IMR-90 (cell line): ENCODE results near the gene KCNJ2. TPM values are rescaled to one million over a fixed set of nuclear protein-coding genes. Genes with fewer than 3 reads are reported as not detected.

Experiments used
- ATAC-seq: fragments of 200-7000 bp; cut with Tn5 transposase; 2 replicates; pipeline ENCODE4 v1.9.1; 2020; ENCODE audit warnings: low read depth, mild to moderate bottlenecking, moderate library complexity
- BruUV-seq: library from RNA; stranded (reverse); fragments of 400-500 nt; replicated peaks from 2 replicates; lab custom pipeline; 2021; lab: Mats Ljungman, UMichigan
- CTCF ChIA-PET: fragments of 300-600 bp; formaldehyde crosslinking; extraction: SDS; loops from one replicate; lab custom pipeline; 2021; ENCODE audit warnings: antibody characterized with exemption; lab: Yijun Ruan, JAX
- POLR2A ChIA-PET: fragments of 300-600 bp; sonication (Branson Sonifier 250); formaldehyde crosslinking; loops from one replicate; lab custom pipeline; 2022; ENCODE audit warnings: antibody characterized with exemption; ENCODE audit not compliant: unreplicated experiment; lab: Charles Lee
- DNase-seq: peaks from one replicate; pipeline ENCODE4 v3.0.0; 2013
- H2AFZ ChIP-seq: replicated peaks from 2 replicates; pipeline ENCODE3; 2013; ENCODE audit warnings: low read length, mild to moderate bottlenecking; ENCODE audit not compliant: poor library complexity
- H2AK5ac ChIP-seq: 2 replicates; pipeline ENCODE4 v1.6.1; 2013; ENCODE audit warnings: low read depth, low read length, inconsistent platforms
- H2AK9ac ChIP-seq: replicated peaks from 2 replicates; pipeline ENCODE3; 2013; ENCODE audit warnings: mild to moderate bottlenecking, low read depth, low read length, moderate library complexity; ENCODE audit not compliant: poor library complexity
- H2BK120ac ChIP-seq: 2 replicates; pipeline ENCODE4 v1.6.1; 2013; ENCODE audit warnings: low read depth, low read length, inconsistent platforms
- H2BK15ac ChIP-seq: 3 replicates; pipeline ENCODE4 v1.6.1; 2013; ENCODE audit warnings: low read depth, low read length, inconsistent platforms
- H2BK20ac ChIP-seq: 2 replicates; pipeline ENCODE4 v1.6.1; 2013; ENCODE audit warnings: low read depth, mild to moderate bottlenecking, inconsistent platforms, low read length, moderate library complexity
- H2BK5ac ChIP-seq: 2 replicates; pipeline ENCODE4 v1.6.1; 2013; ENCODE audit warnings: mild to moderate bottlenecking, low read depth, low read length, inconsistent platforms; ENCODE audit not compliant: poor library complexity, severe bottlenecking
- H3K14ac ChIP-seq: replicated peaks from 2 replicates; pipeline ENCODE4 v1.6.1; 2013; ENCODE audit warnings: low read depth, low read length, inconsistent platforms
- H3K18ac ChIP-seq: 2 replicates; pipeline ENCODE4 v1.6.1; 2013; ENCODE audit warnings: low read depth, low read length, control low read depth
- H3K23ac ChIP-seq: 2 replicates; pipeline ENCODE4 v1.6.1; 2013; ENCODE audit warnings: low read depth, low read length, inconsistent platforms
- H3K27ac ChIP-seq: 2 replicates; pipeline ENCODE4 v1.5.1; 2013; ENCODE audit warnings: mild to moderate bottlenecking, control low read depth, low read length; ENCODE audit not compliant: insufficient read depth
- H3K27me3 ChIP-seq: 2 replicates; pipeline ENCODE4 v1.6.1; 2013; ENCODE audit warnings: low read length; ENCODE audit not compliant: control insufficient read depth, insufficient read depth
- H3K36me3 ChIP-seq: 2 replicates; pipeline ENCODE4 v1.6.1; 2013; ENCODE audit warnings: low read length, mixed read lengths; ENCODE audit not compliant: control insufficient read depth, insufficient read depth
- H3K4ac ChIP-seq: 2 replicates; pipeline ENCODE4 v1.6.1; 2013; ENCODE audit warnings: low read depth, low read length, inconsistent platforms
- H3K4me1 ChIP-seq: 2 replicates; pipeline ENCODE4 v1.6.1; 2013; ENCODE audit warnings: low read length, mixed read lengths; ENCODE audit not compliant: control insufficient read depth, insufficient read depth
- H3K4me2 ChIP-seq: 2 replicates; pipeline ENCODE4 v1.6.1; 2013; ENCODE audit warnings: low read depth, mild to moderate bottlenecking, control low read depth, low read length, moderate library complexity
- H3K4me3 ChIP-seq: 2 replicates; pipeline ENCODE4 v1.5.1; 2013; ENCODE audit warnings: low read depth, mild to moderate bottlenecking, control low read depth, low read length, moderate library complexity; ENCODE audit not compliant: insufficient read depth
- H3K56ac ChIP-seq: 2 replicates; pipeline ENCODE4 v1.6.1; 2013; ENCODE audit warnings: low read length, inconsistent platforms; ENCODE audit not compliant: insufficient read depth; ENCODE audit errors: extremely low read depth
- H3K79me1 ChIP-seq, 2 experiments: 2 replicates each; pipeline ENCODE4 v1.6.1; 2013; ENCODE audit warnings: low read length in 2 of 2, inconsistent platforms in 1 of 2, low read depth in 1 of 2
- H3K9ac ChIP-seq: 2 replicates; pipeline ENCODE4 v1.6.1; 2013; ENCODE audit warnings: low read depth, low read length, control low read depth
- H3K9me1 ChIP-seq: 2 replicates; pipeline ENCODE4 v1.6.1; 2013; ENCODE audit warnings: low read length, inconsistent platforms; ENCODE audit not compliant: insufficient read depth
- H3K9me3 ChIP-seq: 2 replicates; pipeline ENCODE4 v1.6.1; 2013; ENCODE audit warnings: low read length; ENCODE audit not compliant: control insufficient read depth, insufficient read depth
- H4K20me1 ChIP-seq: 2 replicates; pipeline ENCODE4 v1.6.1; 2013; ENCODE audit warnings: low read length, inconsistent platforms; ENCODE audit not compliant: insufficient read depth
- H4K5ac ChIP-seq: 2 replicates; pipeline ENCODE4 v1.6.1; 2013; ENCODE audit warnings: mild to moderate bottlenecking, low read depth, low read length, control low read depth
- H4K8ac ChIP-seq, 2 experiments: 2 replicates each; pipeline ENCODE4 v1.6.1; 2013; ENCODE audit warnings: low read depth in 2 of 2, low read length in 2 of 2, control low read depth in 1 of 2, inconsistent platforms in 1 of 2
- H4K91ac ChIP-seq: 2 replicates; pipeline ENCODE4 v1.6.1; 2013; ENCODE audit warnings: low read depth, low read length, inconsistent platforms; ENCODE audit not compliant: insufficient read depth
- BHLHE40 ChIP-seq: fragments of 150-350 bp; IDR thresholded peaks from 2 replicates; pipeline ENCODE4 v1.6.1; 2016; ENCODE audit warnings: mild to moderate bottlenecking, low read depth, low read length
- CEBPB ChIP-seq: IDR thresholded peaks from 2 replicates; pipeline ENCODE4 v1.6.1; 2012; ENCODE audit warnings: low read depth, low read length, improper control_type of control experiment
- CHD1 ChIP-seq: IDR thresholded peaks from 2 replicates; pipeline ENCODE4 v1.6.1; 2012; ENCODE audit warnings: low read depth, low read length, improper control_type of control experiment
- FOS ChIP-seq: fragments of 150-350 bp; IDR thresholded peaks from 2 replicates; pipeline ENCODE4 v1.6.1; 2016; ENCODE audit warnings: low read depth, low read length
- MAFK ChIP-seq: IDR thresholded peaks from 2 replicates; pipeline ENCODE4 v1.6.1; 2012; ENCODE audit warnings: low read depth, low read length, improper control_type of control experiment
- MAZ ChIP-seq: IDR thresholded peaks from 2 replicates; pipeline ENCODE4 v1.6.1; 2012; ENCODE audit warnings: low read depth, mild to moderate bottlenecking, low read length, improper control_type of control experiment, moderate library complexity, borderline replicate concordance
- MXI1 ChIP-seq: IDR thresholded peaks from 2 replicates; pipeline ENCODE4 v1.6.1; 2012; ENCODE audit warnings: low read depth, mild to moderate bottlenecking, low read length, moderate library complexity, borderline replicate concordance
- NFE2L2 ChIP-seq: fragments of 150-350 bp; IDR thresholded peaks from 2 replicates; pipeline ENCODE4 v1.6.1; 2016; ENCODE audit warnings: low read depth, mild to moderate bottlenecking, low read length
- POLR2A ChIP-seq: IDR thresholded peaks from 2 replicates; pipeline ENCODE4 v1.6.1; 2012; ENCODE audit warnings: mild to moderate bottlenecking, low read depth, low read length
- RAD21 ChIP-seq: IDR thresholded peaks from 2 replicates; pipeline ENCODE4 v1.6.1; 2012; ENCODE audit warnings: low read length, improper control_type of control experiment
- RCOR1 ChIP-seq: IDR thresholded peaks from 2 replicates; pipeline ENCODE4 v1.6.1; 2012; ENCODE audit warnings: mild to moderate bottlenecking, low read length, improper control_type of control experiment; ENCODE audit not compliant: insufficient replicate concordance
- RFX5 ChIP-seq: IDR thresholded peaks from 2 replicates; pipeline ENCODE4 v1.8.0; 2012; ENCODE audit warnings: low read depth, mild to moderate bottlenecking, low read length, moderate library complexity
- SMC3 ChIP-seq: fragments of 150-350 bp; IDR thresholded peaks from 2 replicates; pipeline ENCODE4 v1.6.1; 2016; ENCODE audit warnings: low read depth, mild to moderate bottlenecking, antibody characterized with exemption, low read length, moderate library complexity
- WGBS, 2 experiments: methylation state at CpG; one replicate each; pipeline versions ENCODE4 v1.1.5 to v1.1.7; 2013; ENCODE audit warnings: missing lambda C conversion rate in 2 of 2; ENCODE audit not compliant: insufficient read length in 1 of 2; ENCODE audit errors: extremely low coverage in 2 of 2; 5-methylcytosine and 5-hydroxymethylcytosine counted together
- dilution Hi-C: fragments of 300-500 bp; cut with HindIII; formaldehyde crosslinking; loops from one replicate; pipeline ENCODE4 v1.14.3; 2018; ENCODE audit warnings: low sequenced_read_pairs; ENCODE audit not compliant: unreplicated experiment
- in situ Hi-C: fragments of 300-500 bp; cut with MboI; formaldehyde crosslinking; loops from 3 replicates; pipeline ENCODE4 v1.14.3; 2019; ENCODE audit warnings: low sequenced_read_pairs, inconsistent platforms, mixed read lengths
- intact Hi-C: fragments of 100-400 bp; cut with micrococcal nuclease; formaldehyde crosslinking; loops from 2 replicates; pipeline ENCODE4 v1.10.0; 2022
- polyA plus RNA-seq, 3 experiments: library from polyadenylated mRNA; depleted of rRNA; stranded (reverse); fragments of >200 nt; gene quantifications; 2 replicates each; pipeline ENCODE4 v1.2.3, GENCODE V29; 2012; ENCODE audit warnings: low replicate concordance in 1 of 3
- total RNA-seq: library from RNA; depleted of rRNA; stranded (reverse); fragments of >200 nt; gene quantifications from 2 replicates; pipeline ENCODE4 v1.2.3, GENCODE V29; 2012
- TF ChIP-seq, protein P1 (sequence below): conservative IDR thresholded peaks from 2 replicates; pipeline ENCODE4 v1.5.1; 2012; ENCODE audit warnings: mild to moderate bottlenecking, low read depth, low read length, improper control_type of control experiment
- TF ChIP-seq, protein P2 (sequence below): fragments of 150-350 bp; IDR thresholded peaks from 2 replicates; pipeline ENCODE4 v1.6.1; 2016; ENCODE audit warnings: low read depth, mild to moderate bottlenecking, low read length, moderate library complexity, borderline replicate concordance
- TF ChIP-seq, protein P3 (sequence below): fragments of 150-350 bp; IDR thresholded peaks from 2 replicates; pipeline ENCODE4 v1.6.1; 2017; ENCODE audit warnings: mild to moderate bottlenecking, antibody characterized with exemption, low read length, low read depth

The KCNJ2 gene
- total and polyA plus RNA-seq, 2 of the 4 experiments (the other 2 are of a cell fraction): 0.55 to 8.6 TPM

DNA sequence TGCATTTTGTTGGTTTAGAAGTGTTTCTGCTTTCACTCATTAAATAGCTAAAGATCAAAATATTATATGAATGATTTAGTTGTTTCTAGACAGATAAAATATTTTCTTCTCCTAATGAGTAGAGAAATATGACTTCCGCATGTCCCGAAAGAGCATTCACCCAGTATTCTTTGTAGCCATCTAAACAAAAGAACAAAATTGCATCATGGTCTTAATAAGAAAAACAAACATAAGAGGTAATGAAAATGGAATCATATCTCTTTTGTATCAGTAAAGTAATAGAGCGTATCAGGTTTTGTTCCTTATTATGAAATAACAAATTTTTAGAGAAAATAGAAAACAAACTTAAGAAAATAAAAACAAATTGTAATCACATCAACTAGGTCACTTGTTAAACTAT, 16.1 kb upstream of the KCNJ2 start:
- no peaks in the 10 kb centered on the region for H3K4me1 ChIP-seq
- no peak overlapping the region for H3K4ac ChIP-seq
- no peaks in the 10 kb centered on the region for H3K27me3 ChIP-seq
- no peaks in the 10 kb centered on the region for H3K9me3 ChIP-seq
- no peak overlapping the region for H2AFZ ChIP-seq
- H4K8ac ChIP-seq: no peak overlapping the region
- H4K5ac ChIP-seq: no peak overlapping the region
- H3K9me1 ChIP-seq: no peaks in the 10 kb centered on the region
- POLR2A ChIA-PET: no interaction called here
- dilution Hi-C loops (no loop called here), intact Hi-C loops (no loop called here), in situ Hi-C loops (no loop called here)
- no peaks in the 10 kb centered on the region for H3K79me1 ChIP-seq
- no peak overlapping the region for H2BK15ac ChIP-seq
- no peak overlapping the region for H4K91ac ChIP-seq
- CTCF ChIA-PET: interaction anchor here (1.0 kb wide), 1 partner anchor 10 kb away, joined by 4 read pairs; no protein-coding TSS in a partner anchor
- TF ChIP-seq RFX5: no peak
- no peak for TF ChIP-seq FOS
- TF ChIP-seq, protein P1, sequence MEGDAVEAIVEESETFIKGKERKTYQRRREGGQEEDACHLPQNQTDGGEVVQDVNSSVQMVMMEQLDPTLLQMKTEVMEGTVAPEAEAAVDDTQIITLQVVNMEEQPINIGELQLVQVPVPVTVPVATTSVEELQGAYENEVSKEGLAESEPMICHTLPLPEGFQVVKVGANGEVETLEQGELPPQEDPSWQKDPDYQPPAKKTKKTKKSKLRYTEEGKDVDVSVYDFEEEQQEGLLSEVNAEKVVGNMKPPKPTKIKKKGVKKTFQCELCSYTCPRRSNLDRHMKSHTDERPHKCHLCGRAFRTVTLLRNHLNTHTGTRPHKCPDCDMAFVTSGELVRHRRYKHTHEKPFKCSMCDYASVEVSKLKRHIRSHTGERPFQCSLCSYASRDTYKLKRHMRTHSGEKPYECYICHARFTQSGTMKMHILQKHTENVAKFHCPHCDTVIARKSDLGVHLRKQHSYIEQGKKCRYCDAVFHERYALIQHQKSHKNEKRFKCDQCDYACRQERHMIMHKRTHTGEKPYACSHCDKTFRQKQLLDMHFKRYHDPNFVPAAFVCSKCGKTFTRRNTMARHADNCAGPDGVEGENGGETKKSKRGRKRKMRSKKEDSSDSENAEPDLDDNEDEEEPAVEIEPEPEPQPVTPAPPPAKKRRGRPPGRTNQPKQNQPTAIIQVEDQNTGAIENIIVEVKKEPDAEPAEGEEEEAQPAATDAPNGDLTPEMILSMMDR: no peak
- TF ChIP-seq RCOR1: no peak
- no peak for TF ChIP-seq MAZ
- no peak for TF ChIP-seq POLR2A
- TF ChIP-seq NFE2L2: no peak
- no peak for TF ChIP-seq CEBPB
- TF ChIP-seq, protein P2, sequence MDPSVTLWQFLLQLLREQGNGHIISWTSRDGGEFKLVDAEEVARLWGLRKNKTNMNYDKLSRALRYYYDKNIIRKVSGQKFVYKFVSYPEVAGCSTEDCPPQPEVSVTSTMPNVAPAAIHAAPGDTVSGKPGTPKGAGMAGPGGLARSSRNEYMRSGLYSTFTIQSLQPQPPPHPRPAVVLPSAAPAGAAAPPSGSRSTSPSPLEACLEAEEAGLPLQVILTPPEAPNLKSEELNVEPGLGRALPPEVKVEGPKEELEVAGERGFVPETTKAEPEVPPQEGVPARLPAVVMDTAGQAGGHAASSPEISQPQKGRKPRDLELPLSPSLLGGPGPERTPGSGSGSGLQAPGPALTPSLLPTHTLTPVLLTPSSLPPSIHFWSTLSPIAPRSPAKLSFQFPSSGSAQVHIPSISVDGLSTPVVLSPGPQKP: no peak
- TF ChIP-seq SMC3: no peak
- no peak for TF ChIP-seq BHLHE40
- no peak for TF ChIP-seq CHD1
- no peak for TF ChIP-seq MAFK
- TF ChIP-seq RAD21: no peak
- TF ChIP-seq, protein P3, sequence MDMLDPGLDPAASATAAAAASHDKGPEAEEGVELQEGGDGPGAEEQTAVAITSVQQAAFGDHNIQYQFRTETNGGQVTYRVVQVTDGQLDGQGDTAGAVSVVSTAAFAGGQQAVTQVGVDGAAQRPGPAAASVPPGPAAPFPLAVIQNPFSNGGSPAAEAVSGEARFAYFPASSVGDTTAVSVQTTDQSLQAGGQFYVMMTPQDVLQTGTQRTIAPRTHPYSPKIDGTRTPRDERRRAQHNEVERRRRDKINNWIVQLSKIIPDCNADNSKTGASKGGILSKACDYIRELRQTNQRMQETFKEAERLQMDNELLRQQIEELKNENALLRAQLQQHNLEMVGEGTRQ: no peak
- no peak for TF ChIP-seq MXI1
- H2BK5ac ChIP-seq: no peak overlapping the region
- DNase-seq (no peak), ATAC-seq (no peak)
- no peak overlapping the region for H2AK9ac ChIP-seq
- no peak overlapping the region for H2AK5ac ChIP-seq
- H3K14ac ChIP-seq: no peak overlapping the region
- no peaks in the 10 kb centered on the region for H4K20me1 ChIP-seq
- H3K23ac ChIP-seq: no peak overlapping the region
- H3K27ac ChIP-seq: no peak overlapping the region
- H2BK120ac ChIP-seq: no peak overlapping the region
- no peak overlapping the region for H3K4me3 ChIP-seq
- no CpG with 5 or more reads among the region's 3 CpGs for WGBS, 2 experiments
- no TSS peak for BruUV-seq
- H3K18ac ChIP-seq: no peak overlapping the region
- no peaks in the 10 kb centered on the region for H3K36me3 ChIP-seq
- no peak overlapping the region for H3K56ac ChIP-seq
- H3K4me2 ChIP-seq: no peak overlapping the region
- no peak overlapping the region for H2BK20ac ChIP-seq
- no peak overlapping the region for H3K9ac ChIP-seq
